ENCODE measurements around the gene ACSL1. TPM values are rescaled to one million over a fixed set of nuclear protein-coding genes. Genes with fewer than 3 reads are reported as not detected.

Gene ACSL1
- total RNA-seq, 2 experiments from 2014 or later, result 24.3 to 32.9 TPM

Small RNA genes lying within 50 kb of the gene (microRNA-seq; reads per million reads assigned to microRNA genes)
- not detected for gene MIR3945 (ENCODE audit: borderline replicate concordance)

Small RNA genes lying within 50 kb of the gene (small RNA-seq; reads per million reads assigned to genes)
- not detected for gene MIR3945

Other genes with a start within 250 kb of the ACSL1 start
- gene CASP3, start 176.5 kb downstream of the ACSL1 start, total RNA-seq (2014; rRNA removed; shearing (Covaris generic)), result 25.8 and 29.5 TPM in 2 replicates
- gene CASP3, start 176.5 kb downstream of the ACSL1 start, total RNA-seq (2022), result 39.2 and 44.7 TPM in 2 replicates
- gene PRIMPOL, start 176.2 kb downstream of the ACSL1 start, total RNA-seq (2014; rRNA removed; shearing (Covaris generic)), result 8.8 and 9.2 TPM in 2 replicates
- gene PRIMPOL, start 176.2 kb downstream of the ACSL1 start, total RNA-seq (2022), result 19.3 and 23.4 TPM in 2 replicates
- gene CENPU, start 91.9 kb downstream of the ACSL1 start, total RNA-seq (2014; rRNA removed; shearing (Covaris generic)), result 83.9 and 85.1 TPM in 2 replicates
- 132 and 160 TPM in 2 replicates for gene CENPU, start 91.9 kb downstream of the ACSL1 start, total RNA-seq (2022)
- gene HELT, start 192.5 kb upstream of the ACSL1 start, total RNA-seq (2014; rRNA removed; shearing (Covaris generic)), result not detected in 2 replicates
- gene HELT, start 192.5 kb upstream of the ACSL1 start, total RNA-seq (2022), result not detected in 2 replicates

All from OCI-LY7 (cell line).